HepG2 (cell line): ENCODE data around the gene CAMK2G. TPM values are rescaled to one million over a fixed set of nuclear protein-coding genes. Genes with fewer than 3 reads are reported as not detected.

Experiments
- ATAC-seq: fragments of 200-7000 bp; cut with Tn5 transposase; 3 replicates; pipeline ENCODE4 v1.9.1; 2020; ENCODE audit warnings: mild to moderate bottlenecking, moderate library complexity
- BruUV-seq: library from RNA; stranded (reverse); fragments of 400-500 nt; replicated peaks from 2 replicates; lab custom pipeline; 2021; lab: Mats Ljungman, UMichigan
- CTCF ChIA-PET: fragments of 300-600 bp; formaldehyde crosslinking; extraction: SDS; loops from one replicate; lab custom pipeline; 2021; ENCODE audit warnings: low total read pairs, inconsistent platforms, low intra/inter-chr PET ratio; lab: Yijun Ruan, JAX
- POLR2A ChIA-PET: fragments of 350-600 bp; sonication (Branson Sonifier 250); formaldehyde crosslinking; loops from one replicate; lab custom pipeline; 2020; ENCODE audit warnings: antibody characterized with exemption, inconsistent platforms; lab: Yijun Ruan, JAX
- DNase-seq: peaks from one replicate; pipeline ENCODE4 v3.0.0-alpha.2; 2015; ENCODE audit warnings: low spot score
- FAIRE-seq: peaks from 3 replicates; lab custom pipeline; 2011; peaks lifted over from hg19 to GRCh38; lab: Jason Lieb, UNC
- H2AFZ ChIP-seq: one replicate; pipeline ENCODE4 v1.6.1; 2011; ENCODE audit warnings: low read length, inconsistent platforms
- H3K27ac ChIP-seq: fragments of 300-600 bp; 3 replicates; pipeline ENCODE4 v1.8.0; 2011; ENCODE audit warnings: mixed run types, mild to moderate bottlenecking, mixed read lengths, low read length, inconsistent platforms; ENCODE audit not compliant: insufficient read depth; ENCODE audit errors: extremely low read length
- H3K27me3 ChIP-seq, 2 experiments: fragments of 200-600 bp in 1 of 2; 2 replicates in 1 of 2; 3 replicates in 1 of 2; pipeline versions ENCODE4 v1.6.0 to v1.8.0; 2011; ENCODE audit warnings: low read length in 2 of 2, mild to moderate bottlenecking in 2 of 2, moderate library complexity in 2 of 2, inconsistent platforms in 1 of 2; ENCODE audit not compliant: insufficient read depth in 2 of 2, control insufficient read depth in 1 of 2
- H3K36me3 ChIP-seq, 2 experiments: fragments of 200-600 bp in 1 of 2; replicated peaks in 1 of 2; 2 replicates in 1 of 2; 3 replicates in 1 of 2; pipeline versions ENCODE4 v1.5.1 to v1.8.0; 2011; ENCODE audit warnings: low read length in 2 of 2, inconsistent platforms in 1 of 2; ENCODE audit not compliant: insufficient read depth in 2 of 2, control insufficient read depth in 1 of 2
- H3K4me1 ChIP-seq: 2 replicates; pipeline ENCODE4 v1.5.1; 2012; ENCODE audit warnings: low read length, inconsistent platforms; ENCODE audit not compliant: insufficient read depth
- H3K4me2 ChIP-seq: 2 replicates; pipeline ENCODE4 v1.6.0; 2011; ENCODE audit warnings: low read depth, low read length, inconsistent platforms
- H3K4me3 ChIP-seq, 3 experiments: fragments of 200-600 bp in 1 of 3; sonication (generic), shearing (Covaris generic) in 1 of 3; replicated peaks in 1 of 3; 2 replicates each; pipeline ENCODE4 v1.5.1; 2011 to 2016; ENCODE audit warnings: low read length in 3 of 3, inconsistent platforms in 2 of 3, low read depth in 2 of 3, mild to moderate bottlenecking in 2 of 3, control low read depth in 1 of 3, mixed read lengths in 1 of 3; ENCODE audit not compliant: insufficient read depth in 1 of 3
- H3K79me2 ChIP-seq: one replicate; pipeline ENCODE4 v1.6.1; 2011; ENCODE audit warnings: low read length, inconsistent platforms; ENCODE audit not compliant: insufficient read depth
- H3K9ac ChIP-seq: 2 replicates; pipeline ENCODE4 v1.6.0; 2011; ENCODE audit warnings: mild to moderate bottlenecking, low read depth, low read length, inconsistent platforms; ENCODE audit not compliant: insufficient read depth
- H3K9me3 ChIP-seq: 2 replicates; pipeline ENCODE4 v1.5.1; 2012; ENCODE audit warnings: mild to moderate bottlenecking, low read length
- H4K20me1 ChIP-seq: 2 replicates; pipeline ENCODE4 v1.6.0; 2011; ENCODE audit warnings: inconsistent platforms, mild to moderate bottlenecking, low read length, moderate library complexity; ENCODE audit not compliant: insufficient read depth
- HOXA9 ChIP-seq: sonication (generic); formaldehyde crosslinking; IDR thresholded peaks from 2 replicates; pipeline ENCODE4 v1.8.1; 2022; ENCODE audit warnings: missing genetic modification reagents, mild to moderate bottlenecking, moderate library complexity, borderline replicate concordance
- ZBTB37 ChIP-seq: sonication (generic); formaldehyde crosslinking; IDR thresholded peaks from 2 replicates; pipeline ENCODE4 v1.4.0; 2020; ENCODE audit warnings: mild to moderate bottlenecking, missing genetic modification reagents
- ZBTB49 ChIP-seq: sonication (generic); formaldehyde crosslinking; IDR thresholded peaks from 2 replicates; pipeline ENCODE4 v1.4.0; 2020; ENCODE audit warnings: missing genetic modification reagents, borderline replicate concordance
- ZBTB8A ChIP-seq: sonication (generic); formaldehyde crosslinking; IDR thresholded peaks from 2 replicates; pipeline ENCODE4 v1.4.0; 2020; ENCODE audit warnings: mild to moderate bottlenecking, low read depth, missing genetic modification reagents, borderline replicate concordance
- ZNF121 ChIP-seq: sonication (generic); formaldehyde crosslinking; IDR thresholded peaks from 2 replicates; pipeline ENCODE4 v1.5.0; 2020; ENCODE audit warnings: mild to moderate bottlenecking, missing genetic modification reagents
- ZNF205 ChIP-seq: IDR thresholded peaks from 2 replicates; pipeline ENCODE4 v1.6.1; 2018; ENCODE audit warnings: missing biosample characterization, missing genetic modification reagents
- ZNF280D ChIP-seq: sonication (generic); formaldehyde crosslinking; IDR thresholded peaks from 2 replicates; pipeline ENCODE4 v1.5.1; 2020; ENCODE audit warnings: mild to moderate bottlenecking, missing genetic modification reagents
- ZNF281 ChIP-seq: sonication (generic); formaldehyde crosslinking; IDR thresholded peaks from 2 replicates; pipeline ENCODE4 v1.4.0; 2020; ENCODE audit warnings: missing genetic modification reagents, borderline replicate concordance
- ZNF597 ChIP-seq: sonication (generic); formaldehyde crosslinking; IDR thresholded peaks from 2 replicates; pipeline ENCODE4 v1.5.0; 2020; ENCODE audit warnings: missing genetic modification reagents
- ZUFSP ChIP-seq: sonication (generic); formaldehyde crosslinking; IDR thresholded peaks from 2 replicates; pipeline ENCODE4 v1.9.0; 2021; ENCODE audit warnings: missing genetic modification reagents, mild to moderate bottlenecking, borderline replicate concordance
- WGBS: methylation state at CpG from one replicate; pipeline ENCODE4 v1.1.6; 2017; ENCODE audit warnings: low lambda C conversion rate; 5-methylcytosine and 5-hydroxymethylcytosine counted together
- in situ Hi-C: cut with HindIII; loops from 2 replicates; pipeline ENCODE4 v1.10.0; 2017; ENCODE audit warnings: low pct_unique_long_range_greater_than_20kb; ENCODE audit not compliant: extremely low pct_ligation_motif_present
- intact Hi-C: fragments of 100-400 bp; cut with micrococcal nuclease; formaldehyde crosslinking; loops from one replicate; pipeline ENCODE4 v1.10.0; 2022; ENCODE audit not compliant: unreplicated experiment
- polyA plus RNA-seq, 8 experiments: library from polyadenylated mRNA; depleted of rRNA in 3 of 8; stranded (reverse) in 7 of 8; unstranded in 1 of 8; fragments of >200 nt; fragmentation: Illumina TruSeq in 4 of 8; extraction: Trizol in 4 of 8; gene quantifications; 2 replicates each; pipeline versions ENCODE4 v1.2.1 to v1.2.3, GENCODE V29; 2011 to 2016; ENCODE audit warnings: low read depth in 4 of 8, missing spikeins in 1 of 8, mixed read lengths in 1 of 8; ENCODE audit not compliant: insufficient read depth in 1 of 8
- total RNA-seq, 5 experiments: library from RNA; depleted of rRNA; stranded (reverse); fragments of >200 nt; fragmentation: Illumina TruSeq; extraction: Trizol; gene quantifications; 2 replicates each; pipeline ENCODE4 v1.2.3, GENCODE V29; 2016; ENCODE audit warnings: low read depth in 1 of 5

CAMK2G gene
- total and polyA plus RNA-seq, 2 of the 13 experiments (the other 11 are each of a cell fraction or from before 2014, with no cell fraction given): 15.9 to 18.8 TPM

- in situ Hi-C loops: no loop called here
- DNase-seq: no peak
- Histone ChIP-seq H3K4me1 (peaks cover 21% of the 10 kb centered on the region), H3K36me3 (peaks cover 9 to 52% of the 10 kb centered on the region in 2 experiments), H3K27ac (no peak overlapping the region), H4K20me1 (no peaks in the 10 kb centered on the region), H3K79me2 (no peaks in the 10 kb centered on the region), H3K9me3 (no peaks in the 10 kb centered on the region), H3K27me3 (no peaks in the 10 kb centered on the region), H3K9ac (no peak overlapping the region), H3K4me2 (no peak overlapping the region), H3K4me3 (no peak overlapping the region), H2AFZ (no peak overlapping the region)
- no peak for FAIRE-seq
- 100% methylated on average over 5 of the region's 5 CpGs for WGBS
- CTCF ChIA-PET: no interaction called here
- ATAC-seq: no peak
- intact Hi-C loops: no loop called here
- no TSS peak for BruUV-seq
- POLR2A ChIA-PET: no interaction called here
- TF ChIP-seq ZNF281 (no peak), ZBTB37 (no peak), ZNF121 (no peak), ZBTB49 (CRISPR knock-in tag) (no peak), ZNF205 (CRISPR knock-in tag) (no peak), ZNF597 (CRISPR knock-in tag) (no peak), HOXA9 (CRISPR knock-in tag) (no peak), ZNF280D (CRISPR knock-in tag) (no peak), ZUFSP (no peak), ZBTB8A (CRISPR knock-in tag) (no peak)
Measured at GRCh38 chr10:73859428-73859783, 14.9 kb downstream of the CAMK2G start.
